IPS-18a (cell line): ENCODE results near the gene STK11.
A peak's percentile ranks its signal among the peaks of the same experiment; 100 is the strongest.

Source experiments
- H3K27ac ChIP-seq: one replicate; pipeline ENCODE4 v1.5.1; 2013; ENCODE audit warnings: low read length
- H3K27me3 ChIP-seq: one replicate; pipeline ENCODE4 v1.6.1; 2013; ENCODE audit warnings: mild to moderate bottlenecking, low read length; ENCODE audit not compliant: control insufficient read depth, insufficient read depth
- H3K36me3 ChIP-seq: one replicate; pipeline ENCODE4 v1.6.1; 2013; ENCODE audit warnings: low read depth, low read length; ENCODE audit not compliant: control insufficient read depth
- H3K4me1 ChIP-seq: one replicate; pipeline ENCODE4 v1.6.1; 2013; ENCODE audit warnings: low read depth, low read length; ENCODE audit not compliant: control insufficient read depth
- H3K4me3 ChIP-seq: one replicate; pipeline ENCODE4 v1.5.1; 2013; ENCODE audit warnings: low read length
- H3K9ac ChIP-seq: one replicate; pipeline ENCODE4 v1.6.1; 2013; ENCODE audit warnings: mild to moderate bottlenecking, low read length, moderate library complexity
- H3K9me3 ChIP-seq: one replicate; pipeline ENCODE4 v1.6.1; 2013; ENCODE audit warnings: low read depth, low read length; ENCODE audit not compliant: control insufficient read depth

The STK11 gene

DNA sequence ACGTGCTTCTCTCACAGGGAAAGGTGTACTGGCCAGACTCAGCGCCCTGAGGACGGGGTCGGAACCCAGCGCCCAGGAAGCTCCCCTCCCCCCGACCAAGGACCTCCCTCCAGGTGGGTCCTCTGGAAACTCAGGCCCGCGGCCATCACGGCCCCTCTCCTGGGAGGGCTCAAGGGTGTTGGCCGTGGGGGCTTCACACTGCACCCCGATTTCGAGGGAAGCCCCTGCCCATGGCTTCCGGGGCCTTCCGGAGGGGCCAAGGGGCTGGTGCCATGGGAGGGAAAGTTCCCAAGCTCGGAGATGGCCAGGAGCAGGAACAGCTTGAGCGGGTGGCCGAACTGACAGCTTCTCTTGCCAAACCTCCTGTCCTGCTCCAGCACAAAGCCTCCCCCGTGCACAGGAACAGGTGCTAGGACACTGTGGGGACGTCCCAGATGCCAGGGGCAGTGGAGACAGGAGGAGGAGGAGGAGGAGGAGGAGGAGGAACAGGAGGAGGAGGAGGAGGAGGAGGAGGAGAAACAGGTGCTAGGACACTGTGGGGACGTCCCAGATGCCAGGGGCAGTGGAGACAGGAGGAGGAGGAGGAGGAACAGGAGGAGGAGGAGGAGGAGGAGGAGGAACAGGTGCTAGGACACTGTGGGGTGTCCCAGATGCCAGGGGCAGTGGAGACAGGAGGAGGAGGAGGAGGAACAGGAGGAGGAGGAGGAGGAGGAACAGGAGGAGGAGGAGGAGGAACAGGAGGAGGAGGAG is 41.5 kb upstream of the STK11 start:
- H3K4me3 ChIP-seq: no peak overlapping the region
- no peak overlapping the region for H3K27ac ChIP-seq
- H3K9me3 ChIP-seq: no peaks in the 10 kb centered on the region
- no peak overlapping the region for H3K9ac ChIP-seq
- no peaks in the 10 kb centered on the region for H3K4me1 ChIP-seq
- H3K36me3 ChIP-seq: no peaks in the 10 kb centered on the region
- H3K27me3 ChIP-seq: no peaks in the 10 kb centered on the region

DNA sequence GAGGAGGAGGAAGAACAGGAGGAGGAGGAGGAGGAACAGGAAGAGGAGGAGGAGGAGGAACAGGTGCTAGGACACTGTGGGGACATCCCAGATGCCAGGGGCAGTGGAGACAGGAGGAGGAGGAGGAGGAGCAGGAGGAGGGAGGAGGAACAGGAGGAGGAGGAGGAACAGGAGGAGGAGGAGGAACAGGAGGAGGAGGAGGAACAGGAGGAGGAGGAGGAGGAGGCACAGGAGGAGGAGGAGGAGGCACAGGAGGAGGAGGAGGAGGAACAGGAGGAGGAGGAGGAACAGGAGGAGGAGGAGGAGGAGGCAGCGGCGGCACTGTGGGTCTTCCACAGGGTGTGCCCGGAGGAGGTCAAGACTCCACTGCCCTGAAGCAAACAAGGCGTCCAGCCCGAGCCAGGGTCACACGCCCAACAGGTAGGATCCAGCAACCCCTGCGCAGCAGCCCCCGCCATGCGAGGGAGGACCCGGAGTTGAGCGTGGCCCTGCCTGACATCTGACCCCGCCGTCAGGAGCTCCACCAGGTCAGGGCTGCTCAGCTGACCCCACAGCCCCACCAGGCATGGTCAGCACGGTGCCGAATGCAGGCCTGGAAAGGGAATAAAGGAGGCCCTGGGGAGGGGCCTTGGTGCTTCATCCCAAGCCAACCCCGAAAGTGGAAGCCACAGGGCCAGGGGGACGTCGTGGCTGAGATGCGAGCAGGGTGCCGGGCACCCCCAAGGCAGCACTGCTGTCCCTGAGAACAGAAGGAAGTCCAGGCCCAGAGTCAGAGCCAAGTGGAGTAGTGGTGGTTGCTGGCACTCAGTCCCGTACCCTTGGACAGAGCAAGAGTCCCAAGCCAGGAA is 40.7 kb upstream of the STK11 start:
- H3K27ac ChIP-seq: no peak overlapping the region
- H3K4me3 ChIP-seq: no peak overlapping the region
- H3K36me3 ChIP-seq: no peaks in the 10 kb centered on the region
- H3K9me3 ChIP-seq: no peaks in the 10 kb centered on the region
- H3K4me1 ChIP-seq: no peaks in the 10 kb centered on the region
- no peaks in the 10 kb centered on the region for H3K27me3 ChIP-seq
- H3K9ac ChIP-seq: no peak overlapping the region

DNA sequence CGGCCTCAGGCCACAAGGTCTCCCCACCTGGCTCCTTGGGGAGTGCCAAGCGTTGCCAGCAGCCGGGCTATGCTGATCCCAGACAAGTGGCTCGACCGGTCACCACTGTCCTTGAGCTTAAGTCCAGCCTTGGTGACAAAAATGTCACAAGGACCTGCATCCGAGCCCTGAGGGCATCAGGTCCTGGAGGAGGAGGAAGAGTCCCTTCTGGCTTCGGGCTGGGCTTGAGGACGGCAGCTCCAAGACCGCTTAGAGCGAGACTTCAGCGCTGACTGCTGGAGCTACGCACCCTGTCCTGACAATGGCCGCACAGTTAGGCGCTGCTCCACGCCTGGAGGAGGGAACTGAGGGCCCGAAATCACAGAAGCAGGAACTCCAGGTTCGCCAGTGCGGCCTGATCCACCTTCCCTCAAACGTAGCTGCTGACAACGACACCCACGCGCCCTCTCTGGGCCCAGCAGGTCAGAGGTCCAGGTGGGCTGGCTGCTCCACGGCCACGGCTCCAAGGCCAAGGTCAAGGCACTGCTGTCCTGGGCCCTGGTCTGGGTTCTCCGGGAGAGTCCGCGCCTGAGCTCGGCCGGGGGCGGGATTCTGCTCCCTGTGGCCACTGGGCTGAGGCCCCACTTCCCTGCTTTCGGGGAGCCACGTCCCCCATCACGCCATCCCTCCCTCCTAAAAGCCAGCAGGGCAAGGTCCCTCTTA is 38.6 kb upstream of the STK11 start:
- no peaks in the 10 kb centered on the region for H3K27me3 ChIP-seq
- no peak overlapping the region for H3K4me3 ChIP-seq
- no peak overlapping the region for H3K27ac ChIP-seq
- no peaks in the 10 kb centered on the region for H3K36me3 ChIP-seq
- H3K9ac ChIP-seq: no peak overlapping the region
- no peaks in the 10 kb centered on the region for H3K9me3 ChIP-seq
- no peaks in the 10 kb centered on the region for H3K4me1 ChIP-seq

- Histone ChIP-seq H3K9me3 (no peaks in the 10 kb centered on the region), H3K27ac (no peak overlapping the region), H3K9ac (no peak overlapping the region), H3K4me1 (no peaks in the 10 kb centered on the region), H3K4me3 (no peak overlapping the region), H3K27me3 (no peaks in the 10 kb centered on the region), H3K36me3 (no peaks in the 10 kb centered on the region)
Observed at GRCh38 chr19:1167687-1168571, 37.6 kb upstream of the STK11 start.

- Histone ChIP-seq H3K27me3 (no peaks in the 10 kb centered on the region), H3K36me3 (no peaks in the 10 kb centered on the region), H3K4me1 (no peaks in the 10 kb centered on the region), H3K4me3 (no peak overlapping the region), H3K27ac (no peak overlapping the region), H3K9me3 (no peaks in the 10 kb centered on the region), H3K9ac (no peak overlapping the region)
Observed at GRCh38 chr19:1168572-1169410, 36.8 kb upstream of the STK11 start.

DNA sequence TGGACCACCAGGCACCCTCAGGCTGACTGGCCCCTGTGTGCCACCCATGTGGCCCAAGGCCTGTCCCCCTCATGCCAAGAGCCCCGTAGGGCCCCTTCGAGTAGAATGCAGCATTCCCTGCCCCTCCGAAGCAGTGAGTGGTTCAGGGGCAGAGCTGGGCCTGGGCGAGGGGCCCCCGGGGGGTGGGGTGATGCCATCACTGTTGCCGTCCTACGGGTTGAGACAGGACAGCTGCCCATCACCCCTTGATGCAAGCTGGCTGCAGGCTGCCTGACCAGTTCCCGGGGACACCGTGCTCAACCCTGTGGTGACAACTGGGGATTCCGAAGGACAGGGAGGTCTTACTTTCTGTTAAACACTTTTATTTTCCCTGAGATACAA is 36.2 kb upstream of the STK11 start:
- H3K36me3 ChIP-seq: no peaks in the 10 kb centered on the region
- no peaks in the 10 kb centered on the region for H3K9me3 ChIP-seq
- H3K9ac ChIP-seq: no peak overlapping the region
- no peak overlapping the region for H3K27ac ChIP-seq
- H3K27me3 ChIP-seq: no peaks in the 10 kb centered on the region
- no peak overlapping the region for H3K4me3 ChIP-seq
- no peaks in the 10 kb centered on the region for H3K4me1 ChIP-seq

DNA sequence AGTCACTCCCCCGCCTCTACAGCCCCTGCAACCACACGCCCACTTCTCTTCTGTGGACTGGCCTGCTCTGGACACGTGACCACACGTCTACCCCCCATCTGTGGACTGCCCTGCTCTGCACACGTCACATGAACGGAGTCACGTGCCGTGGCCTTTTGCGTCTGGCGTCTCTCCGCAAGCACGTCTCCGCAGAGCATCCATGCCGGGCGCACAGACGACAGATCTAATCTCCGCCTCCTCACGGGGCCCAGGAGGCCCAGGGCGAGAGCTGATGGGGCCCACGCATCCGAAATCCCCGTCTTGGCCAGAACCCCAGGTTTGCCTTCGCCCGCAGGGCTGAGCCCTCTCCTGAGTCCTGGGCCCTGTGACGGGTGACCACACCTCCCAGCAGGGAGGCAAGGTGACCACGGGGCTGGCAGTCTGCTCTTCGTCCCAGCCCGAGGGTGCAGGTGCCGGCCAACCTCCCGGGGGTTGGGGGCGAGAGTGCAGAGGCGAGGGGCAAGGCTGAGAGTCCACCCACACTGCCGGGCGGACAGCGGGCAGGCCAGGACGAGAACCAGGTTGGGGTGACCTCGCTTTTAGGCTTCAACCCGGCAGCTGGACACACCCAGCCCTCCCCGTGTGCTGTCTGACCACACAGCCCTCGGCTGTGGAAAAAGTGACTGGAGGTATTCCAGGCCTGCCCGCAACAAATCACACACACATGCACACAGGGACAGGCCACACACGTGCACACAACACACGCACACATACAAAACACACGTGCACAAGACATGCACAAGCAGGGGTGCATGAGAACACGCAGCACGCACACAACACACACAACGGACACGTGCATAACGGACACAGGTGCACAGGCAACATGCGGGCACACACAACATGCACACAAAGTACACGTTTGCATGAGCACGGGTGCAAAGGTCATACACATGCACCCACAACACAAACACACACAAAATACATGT is 35.4 kb upstream of the STK11 start:
- Histone ChIP-seq H3K9ac (no peak overlapping the region), H3K4me1 (no peaks in the 10 kb centered on the region), H3K9me3 (no peaks in the 10 kb centered on the region), H3K4me3 (no peak overlapping the region), H3K27me3 (no peaks in the 10 kb centered on the region), H3K36me3 (no peaks in the 10 kb centered on the region), H3K27ac (no peak overlapping the region)

GRCh38 chr19:1170938-1171754 is 34.4 kb upstream of the STK11 start:
- no peak overlapping the region for H3K27ac ChIP-seq
- no peaks in the 10 kb centered on the region for H3K4me1 ChIP-seq
- no peaks in the 10 kb centered on the region for H3K36me3 ChIP-seq
- no peak overlapping the region for H3K9ac ChIP-seq
- no peaks in the 10 kb centered on the region for H3K9me3 ChIP-seq
- H3K27me3 ChIP-seq: no peaks in the 10 kb centered on the region
- H3K4me3 ChIP-seq: no peak overlapping the region

- Histone ChIP-seq H3K27ac (no peak overlapping the region), H3K36me3 (no peaks in the 10 kb centered on the region), H3K9me3 (no peaks in the 10 kb centered on the region), H3K9ac (no peak overlapping the region), H3K4me1 (no peaks in the 10 kb centered on the region), H3K27me3 (no peaks in the 10 kb centered on the region), H3K4me3 (peak overlapping the region; percentile 88)
Observed at GRCh38 chr19:1171755-1172352, 33.7 kb upstream of the STK11 start.
